ENCODE data around the gene PAEP. TPM values are rescaled to one million over a fixed set of nuclear protein-coding genes. Genes with fewer than 3 reads are reported as not detected.
"Not testable (repeated sequence)": the region's sequence is repeated elsewhere in the genome, so short reads cannot be mapped to it uniquely, and the experiment has no call there.

The PAEP gene
- total RNA-seq, 3 donors from 2014 or later (not counting 1 experiment from before 2014, with no cell fraction given): not detected

DNA sequence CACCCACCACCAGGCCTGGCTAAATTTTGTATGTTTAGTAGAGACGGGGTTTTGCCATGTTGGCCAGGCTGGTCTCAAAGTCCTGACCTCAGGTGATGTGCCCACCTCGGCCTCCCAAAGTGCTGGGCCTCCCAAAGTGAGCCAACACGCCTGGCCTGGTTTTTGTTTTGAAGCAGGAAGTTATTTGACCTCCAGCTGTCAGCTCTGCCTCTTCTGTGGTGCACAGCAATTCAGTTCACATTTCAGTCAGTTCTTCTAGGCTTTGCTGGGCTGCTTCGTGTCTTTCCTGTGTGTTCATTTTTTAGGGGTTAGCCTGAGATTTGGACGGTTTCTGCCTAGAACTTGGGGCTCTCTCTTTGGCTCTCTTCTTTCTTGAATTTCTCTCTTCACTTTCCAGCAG lies 31.4 kb upstream of the PAEP start:
- ATAC-seq (no peak), DNase-seq (peak in 1 of 2 donors; percentile 0)
- H3K27me3 ChIP-seq (ENCODE audit: control insufficient read depth, insufficient read depth, low read length): peaks cover 2% of the 10 kb centered on the region
- TF ChIP-seq, protein P1, sequence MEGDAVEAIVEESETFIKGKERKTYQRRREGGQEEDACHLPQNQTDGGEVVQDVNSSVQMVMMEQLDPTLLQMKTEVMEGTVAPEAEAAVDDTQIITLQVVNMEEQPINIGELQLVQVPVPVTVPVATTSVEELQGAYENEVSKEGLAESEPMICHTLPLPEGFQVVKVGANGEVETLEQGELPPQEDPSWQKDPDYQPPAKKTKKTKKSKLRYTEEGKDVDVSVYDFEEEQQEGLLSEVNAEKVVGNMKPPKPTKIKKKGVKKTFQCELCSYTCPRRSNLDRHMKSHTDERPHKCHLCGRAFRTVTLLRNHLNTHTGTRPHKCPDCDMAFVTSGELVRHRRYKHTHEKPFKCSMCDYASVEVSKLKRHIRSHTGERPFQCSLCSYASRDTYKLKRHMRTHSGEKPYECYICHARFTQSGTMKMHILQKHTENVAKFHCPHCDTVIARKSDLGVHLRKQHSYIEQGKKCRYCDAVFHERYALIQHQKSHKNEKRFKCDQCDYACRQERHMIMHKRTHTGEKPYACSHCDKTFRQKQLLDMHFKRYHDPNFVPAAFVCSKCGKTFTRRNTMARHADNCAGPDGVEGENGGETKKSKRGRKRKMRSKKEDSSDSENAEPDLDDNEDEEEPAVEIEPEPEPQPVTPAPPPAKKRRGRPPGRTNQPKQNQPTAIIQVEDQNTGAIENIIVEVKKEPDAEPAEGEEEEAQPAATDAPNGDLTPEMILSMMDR (IDR thresholded peaks at IDR 0.05): no peak
- H3K4me3 ChIP-seq (ENCODE audit: low read length): no peak overlapping the region
- H3K36me3 Mint-ChIP-seq: no peaks in the 10 kb centered on the region
- 74% methylated on average over 5 of the region's 5 CpGs for WGBS (ENCODE audit: insufficient coverage)
- peaks cover 12 to 22% of the 10 kb centered on the region in 2 donors for H3K27me3 Mint-ChIP-seq (ENCODE audit: low read depth in 2 of 2)
- no peaks in the 10 kb centered on the region for H3K36me3 ChIP-seq (ENCODE audit: control insufficient read depth, insufficient read depth, low read length)
- no peaks in the 10 kb centered on the region for H3K4me1 Mint-ChIP-seq
- no peak overlapping the region for H3K27ac Mint-ChIP-seq
- H3K27ac ChIP-seq (ENCODE audit: low read length): no peak overlapping the region
- no peaks in the 10 kb centered on the region for H3K4me1 ChIP-seq (ENCODE audit: control insufficient read depth, insufficient read depth, low read length)
- no peak overlapping the region for H3K4me3 Mint-ChIP-seq
- intact Hi-C loops (cut with micrococcal nuclease): no loop called here
- no peaks in the 10 kb centered on the region for H3K9me3 Mint-ChIP-seq
- H3K9me3 ChIP-seq (ENCODE audit: control insufficient read depth, insufficient read depth, low read length): no peaks in the 10 kb centered on the region

DNA sequence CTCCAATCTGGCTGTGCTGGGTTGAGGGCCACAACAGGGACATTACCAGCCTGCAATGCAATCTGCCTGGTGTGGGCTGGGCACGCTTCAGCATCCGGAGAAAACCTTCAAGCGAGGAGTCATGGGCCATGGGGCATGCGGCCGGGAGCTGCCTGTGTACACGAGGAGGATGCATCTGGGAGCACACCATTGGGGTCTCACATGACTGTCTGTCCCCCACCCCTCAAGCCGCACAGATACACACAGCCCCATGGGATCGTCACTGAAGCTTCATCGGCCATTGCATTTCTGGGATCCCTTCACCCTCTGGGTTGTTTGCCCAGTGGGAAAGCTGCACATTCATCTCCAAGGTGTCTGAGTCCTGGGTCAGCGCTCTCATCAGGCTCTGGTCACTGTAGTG lies 30.5 kb upstream of the PAEP start:
- Histone ChIP-seq H3K27ac (ENCODE audit: low read length) (no peak overlapping the region), H3K4me1 (ENCODE audit: control insufficient read depth, insufficient read depth, low read length) (no peaks in the 10 kb centered on the region), H3K27me3 (ENCODE audit: control insufficient read depth, insufficient read depth, low read length) (peaks cover 2% of the 10 kb centered on the region), H3K9me3 (ENCODE audit: control insufficient read depth, insufficient read depth, low read length) (no peaks in the 10 kb centered on the region), H3K36me3 (ENCODE audit: control insufficient read depth, insufficient read depth, low read length) (no peaks in the 10 kb centered on the region), H3K4me3 (ENCODE audit: low read length) (no peak overlapping the region)
- TF ChIP-seq, protein P1 (IDR thresholded peaks at IDR 0.05): no peak
- H3K9me3 Mint-ChIP-seq: no peaks in the 10 kb centered on the region
- intact Hi-C loops (cut with micrococcal nuclease): no loop called here
- no peaks in the 10 kb centered on the region for H3K36me3 Mint-ChIP-seq
- H3K27me3 Mint-ChIP-seq (ENCODE audit: low read depth in 2 of 2): peaks cover 12 to 22% of the 10 kb centered on the region in 2 donors
- ATAC-seq (no peak), DNase-seq (no peak)
- H3K4me3 Mint-ChIP-seq: no peak overlapping the region
- no peak overlapping the region for H3K27ac Mint-ChIP-seq
- no peaks in the 10 kb centered on the region for H3K4me1 Mint-ChIP-seq
- 91% methylated on average over 10 of the region's 10 CpGs for WGBS (ENCODE audit: insufficient coverage)

DNA sequence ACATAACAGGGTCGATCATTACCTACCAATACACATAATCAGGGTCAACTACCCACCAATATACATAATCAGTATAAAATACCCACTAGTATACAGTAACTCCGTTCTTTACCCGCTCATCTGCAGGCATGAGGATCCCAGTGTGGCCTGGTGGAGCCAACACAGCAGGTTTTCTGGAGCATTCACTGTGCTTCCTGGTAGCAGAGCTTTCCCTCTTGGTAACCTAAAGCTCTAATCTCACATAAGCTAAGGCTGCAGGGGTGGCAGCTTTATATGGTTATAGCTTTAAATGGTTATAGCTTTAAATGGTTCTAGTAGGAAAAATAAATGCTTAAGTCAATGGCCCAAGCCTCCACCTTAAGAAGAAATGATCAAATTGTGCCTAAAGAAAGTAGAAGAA lies 28.4 kb upstream of the PAEP start:
- H3K4me1 ChIP-seq (ENCODE audit: control insufficient read depth, insufficient read depth, low read length): no peaks in the 10 kb centered on the region
- Mint-ChIP-seq H3K27ac (no peak overlapping the region), H3K27me3 (ENCODE audit: low read depth in 2 of 2) (peaks cover 16 to 22% of the 10 kb centered on the region in 2 donors), H3K4me3 (no peak overlapping the region), H3K4me1 (no peaks in the 10 kb centered on the region), H3K36me3 (no peaks in the 10 kb centered on the region), H3K9me3 (no peaks in the 10 kb centered on the region)
- no peaks in the 10 kb centered on the region for H3K9me3 ChIP-seq (ENCODE audit: control insufficient read depth, insufficient read depth, low read length)
- intact Hi-C loops (cut with micrococcal nuclease): no loop called here
- WGBS (ENCODE audit: insufficient coverage): 90% methylated on average over 3 of the region's 3 CpGs
- H3K36me3 ChIP-seq (ENCODE audit: control insufficient read depth, insufficient read depth, low read length): no peaks in the 10 kb centered on the region
- DNase-seq (no peak), ATAC-seq (peak in 1 of 3 donors; percentile 19)
- no peak overlapping the region for H3K27ac ChIP-seq (ENCODE audit: low read length)
- no peak overlapping the region for H3K4me3 ChIP-seq (ENCODE audit: low read length)
- H3K27me3 ChIP-seq (ENCODE audit: control insufficient read depth, insufficient read depth, low read length): peaks cover 2% of the 10 kb centered on the region
- TF ChIP-seq, protein P1 (IDR thresholded peaks at IDR 0.05): no peak

DNA sequence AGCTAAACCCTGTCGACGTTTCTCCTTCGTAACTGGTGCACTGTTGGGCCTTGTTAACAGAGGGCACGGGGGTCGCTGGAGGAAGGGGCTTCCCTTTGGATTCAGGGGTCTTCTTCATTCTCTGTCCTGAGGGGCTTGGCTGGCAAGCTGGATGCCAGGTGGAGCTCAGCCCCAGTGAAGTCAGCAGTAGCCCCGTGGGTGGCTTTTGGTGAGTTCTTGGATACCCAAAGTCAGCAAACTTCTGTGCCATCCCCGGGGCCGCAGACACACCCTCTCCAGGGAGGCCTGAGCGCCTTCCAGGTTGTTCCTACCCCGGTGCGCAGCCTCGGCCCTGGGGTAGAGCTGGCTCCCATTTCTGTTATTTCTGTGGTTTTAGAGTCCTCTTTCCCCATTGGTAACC lies 27.9 kb upstream of the PAEP start:
- Histone ChIP-seq H3K27me3 (ENCODE audit: control insufficient read depth, insufficient read depth, low read length) (peaks cover 2% of the 10 kb centered on the region), H3K9me3 (ENCODE audit: control insufficient read depth, insufficient read depth, low read length) (no peaks in the 10 kb centered on the region), H3K27ac (ENCODE audit: low read length) (no peak overlapping the region), H3K36me3 (ENCODE audit: control insufficient read depth, insufficient read depth, low read length) (no peaks in the 10 kb centered on the region), H3K4me3 (ENCODE audit: low read length) (no peak overlapping the region), H3K4me1 (ENCODE audit: control insufficient read depth, insufficient read depth, low read length) (no peaks in the 10 kb centered on the region)
- intact Hi-C loops (cut with micrococcal nuclease): no loop called here
- Mint-ChIP-seq H3K27ac (no peak overlapping the region), H3K9me3 (no peaks in the 10 kb centered on the region), H3K27me3 (ENCODE audit: low read depth in 2 of 2) (peaks cover 16 to 22% of the 10 kb centered on the region in 2 donors), H3K4me3 (no peak overlapping the region), H3K36me3 (no peaks in the 10 kb centered on the region), H3K4me1 (no peaks in the 10 kb centered on the region)
- TF ChIP-seq, protein P1 (IDR thresholded peaks at IDR 0.05): no peak
- DNase-seq (no peak), ATAC-seq (no peak)
- 86% methylated on average over 12 of the region's 12 CpGs for WGBS (ENCODE audit: insufficient coverage)

DNA sequence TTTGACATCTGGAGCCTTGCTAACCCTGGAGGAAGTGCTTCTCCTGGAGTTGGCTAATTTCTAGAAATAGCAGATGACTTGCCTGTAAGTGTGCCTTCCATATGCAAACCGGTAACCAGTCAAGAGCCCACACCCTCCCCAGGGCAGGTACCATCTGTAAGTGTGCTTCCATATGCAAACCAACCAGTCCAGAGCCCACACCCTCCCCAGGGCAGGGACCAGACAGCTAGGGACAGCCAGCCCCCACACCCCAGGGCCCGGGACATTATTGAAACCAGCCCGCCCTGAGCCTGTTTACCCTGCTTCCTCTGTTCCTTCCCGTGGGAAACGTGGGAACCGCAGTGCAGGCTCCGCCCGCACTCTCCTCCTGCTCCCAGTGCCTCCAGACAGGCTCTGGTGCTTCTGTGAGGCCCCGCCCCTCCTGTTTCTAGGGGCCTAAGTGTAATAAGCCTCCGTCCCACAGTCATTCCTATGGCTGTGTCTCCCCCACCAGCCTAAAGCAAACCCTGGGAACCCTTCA lies 27.3 kb upstream of the PAEP start:
- H3K27ac Mint-ChIP-seq; H3K27ac ChIP-seq (ENCODE audit: low read length); H3K36me3 Mint-ChIP-seq; H3K4me3 Mint-ChIP-seq; intact Hi-C loops (cut with micrococcal nuclease); H3K4me3 ChIP-seq (ENCODE audit: low read length); H3K4me1 ChIP-seq (ENCODE audit: control insufficient read depth, insufficient read depth, low read length); H3K9me3 ChIP-seq (ENCODE audit: control insufficient read depth, insufficient read depth, low read length); H3K36me3 ChIP-seq (ENCODE audit: control insufficient read depth, insufficient read depth, low read length); H3K27me3 ChIP-seq (ENCODE audit: control insufficient read depth, insufficient read depth, low read length); H3K9me3 Mint-ChIP-seq; ATAC-seq; H3K4me1 Mint-ChIP-seq: not testable (repeated sequence)
- peaks cover 19 to 27% of the 10 kb centered on the region in 2 donors for H3K27me3 Mint-ChIP-seq (ENCODE audit: low read depth in 2 of 2)
- 27% methylated on average over 10 of the region's 10 CpGs for WGBS (ENCODE audit: insufficient coverage)
- DNase-seq: peak in 1 of 2 donors; percentile 0

Measured in natural killer cell (primary cell).